ENCODE measurements around the gene COL11A2. TPM values are rescaled to one million over a fixed set of nuclear protein-coding genes. Genes with fewer than 3 reads are reported as not detected.

Gene COL11A2
- total and polyA plus RNA-seq, 12 donors, result 0.52 to 8.7 (median 0.94) TPM

DNA sequence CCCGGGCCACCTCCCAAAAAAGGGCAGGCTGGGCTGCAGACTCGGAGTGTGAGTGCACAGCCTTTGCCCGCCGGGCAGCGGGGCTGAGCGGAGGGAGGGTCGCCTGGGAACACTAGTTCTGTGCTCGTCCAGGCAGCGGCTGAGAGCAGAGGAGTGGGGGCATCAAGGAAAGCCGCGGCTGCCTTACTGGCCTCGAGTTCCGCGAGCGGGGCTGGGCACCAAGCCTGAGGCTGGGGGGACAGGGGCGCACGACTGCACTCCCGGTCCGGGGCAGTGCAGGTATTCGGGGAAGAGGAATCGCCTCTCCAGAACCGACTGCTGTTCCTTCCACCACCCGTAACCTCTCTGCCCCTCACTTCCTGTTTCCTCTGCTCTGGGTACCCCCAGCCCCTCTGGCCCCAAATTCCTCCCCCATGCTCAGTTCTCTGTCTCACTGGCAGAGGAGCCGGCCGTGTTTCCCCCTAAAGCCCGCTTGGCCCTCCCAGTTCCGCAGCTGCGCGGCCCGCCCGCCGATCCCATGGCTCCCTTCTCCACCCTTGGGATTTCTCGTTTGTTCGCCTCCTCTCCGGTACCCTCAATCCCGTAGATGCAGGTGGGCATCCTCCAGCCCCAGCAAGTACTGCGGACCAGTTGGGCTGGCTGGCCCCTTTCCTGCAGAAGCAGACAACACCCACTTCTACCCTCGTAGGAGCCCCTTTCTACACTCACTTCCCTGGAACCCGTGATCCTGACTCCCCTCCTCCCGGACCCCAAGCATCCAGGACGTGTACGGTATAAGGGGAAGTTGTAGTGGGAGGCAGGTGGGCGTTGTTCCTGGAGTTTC lies 21.1 kb upstream of the COL11A2 start:
- Histone ChIP-seq H3K27me3 (peaks cover 0 to 16% (median 0%) of the 10 kb centered on the region in 7 donors), H3K36me3 (peaks cover 0 to 31% (median 11%) of the 10 kb centered on the region in 9 donors), H3K4me1 (peaks cover 2 to 35% (median 21%) of the 10 kb centered on the region in 9 donors), H3K9me3 (no peaks in the 10 kb centered on the region), H3K27ac (peak overlapping the region in 8 of 10 donors; percentile 13 to 72 (median 32)), H3K4me3 (peak overlapping the region; percentile 37 to 70 (median 55))
- ATAC-seq (peak; percentile 35 to 79 (median 58)), DNase-seq (no peak)
- intact Hi-C loops (cut with DNase I), result loop anchor here in 1 of 10 donors (5.0 kb wide), 1 partner anchor 34 kb away; no protein-coding TSS in a partner anchor
- TF ChIP-seq CTCF (IDR thresholded peaks at IDR 0.05), result no peak
- WGBS, 2 donors, result 0 to 1% methylated on average over 43 of the region's 43 CpGs

GRCh38 chr6:33212857-33213165 lies 20.5 kb upstream of the COL11A2 start:
- no peak for TF ChIP-seq CTCF (IDR thresholded peaks at IDR 0.05)
- Histone ChIP-seq H3K27ac (peak overlapping the region in 6 of 10 donors; percentile 13 to 72 (median 50)), H3K4me3 (peak overlapping the region; percentile 37 to 70 (median 55)), H3K27me3 (peaks cover 0 to 16% (median 0%) of the 10 kb centered on the region in 7 donors), H3K4me1 (peaks cover 2 to 35% (median 21%) of the 10 kb centered on the region in 9 donors), H3K36me3 (peaks cover 0 to 31% (median 11%) of the 10 kb centered on the region in 9 donors), H3K9me3 (no peaks in the 10 kb centered on the region)
- ATAC-seq, result no peak
- intact Hi-C loops (cut with DNase I), result loop anchor here in 1 of 10 donors (5.0 kb wide), 1 partner anchor 34 kb away; no protein-coding TSS in a partner anchor
- WGBS, 2 donors, result 3 to 5% methylated on average over 6 of the region's 6 CpGs
- DNase-seq, result no peak

DNA sequence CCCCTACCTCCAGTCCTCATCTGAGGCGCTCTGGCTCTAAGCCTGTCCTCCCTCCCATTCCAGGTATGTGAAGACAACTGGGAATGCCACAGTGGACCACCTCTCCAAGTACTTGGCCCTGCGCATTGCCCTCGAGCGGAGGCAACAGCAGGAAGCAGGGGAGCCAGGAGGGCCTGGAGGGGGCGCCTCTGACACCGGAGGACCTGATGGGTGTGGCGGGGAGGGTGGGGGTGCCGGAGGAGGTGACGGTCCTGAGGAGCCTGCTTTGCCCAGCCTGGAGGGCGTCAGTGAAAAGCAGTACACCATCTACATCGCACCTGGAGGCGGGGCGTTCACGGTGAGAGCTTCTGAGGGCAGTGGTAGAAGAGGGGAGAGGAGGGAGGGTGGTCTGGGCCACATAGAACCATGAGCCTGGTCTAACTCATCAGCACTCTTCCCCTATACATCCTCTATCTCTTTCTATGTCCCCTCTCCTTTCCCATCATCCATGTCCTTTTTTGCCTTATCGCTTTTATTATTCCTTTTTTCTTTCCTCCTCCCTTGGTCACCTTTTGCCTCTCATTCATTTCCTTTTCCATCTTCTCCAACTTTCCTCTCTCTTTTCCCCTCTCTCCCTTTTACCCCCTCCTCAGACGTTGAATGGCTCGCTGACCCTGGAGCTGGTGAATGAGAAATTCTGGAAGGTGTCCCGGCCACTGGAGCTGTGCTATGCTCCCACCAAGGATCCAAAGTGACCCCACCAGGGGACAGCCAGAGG lies 19.6 kb upstream of the COL11A2 start:
- Histone ChIP-seq H3K27ac (no peak overlapping the region), H3K9me3 (no peaks in the 10 kb centered on the region), H3K4me3 (no peak overlapping the region), H3K27me3 (peaks cover 0 to 16% (median 0%) of the 10 kb centered on the region in 7 donors), H3K4me1 (peaks cover 6 to 45% (median 25%) of the 10 kb centered on the region in 9 donors), H3K36me3 (peaks cover 0 to 31% (median 11%) of the 10 kb centered on the region in 9 donors)
- 83 to 87% methylated on average over 18 of the region's 18 CpGs for WGBS, 2 donors
- intact Hi-C loops (cut with DNase I), result loop anchor here in 1 of 10 donors (5.0 kb wide), 1 partner anchor 35 kb away; no protein-coding TSS in a partner anchor
- no peak for TF ChIP-seq CTCF (IDR thresholded peaks at IDR 0.05)
- ATAC-seq (no peak), DNase-seq (no peak)

DNA sequence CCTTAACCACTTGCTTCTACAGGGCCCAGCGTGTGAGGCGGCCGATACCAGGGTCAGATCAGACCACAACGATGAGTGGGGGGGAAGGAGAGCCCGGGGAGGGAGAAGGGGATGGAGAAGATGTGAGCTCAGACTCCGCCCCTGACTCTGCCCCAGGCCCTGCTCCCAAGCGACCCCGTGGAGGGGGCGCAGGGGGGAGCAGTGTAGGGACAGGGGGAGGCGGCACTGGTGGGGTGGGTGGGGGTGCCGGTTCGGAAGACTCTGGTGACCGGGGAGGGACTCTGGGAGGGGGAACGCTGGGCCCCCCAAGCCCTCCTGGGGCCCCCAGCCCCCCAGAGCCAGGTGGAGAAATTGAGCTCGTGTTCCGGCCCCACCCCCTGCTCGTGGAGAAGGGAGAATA lies 18.9 kb upstream of the COL11A2 start:
- peaks cover 0 to 31% (median 11%) of the 10 kb centered on the region in 9 donors for H3K36me3 ChIP-seq
- peaks cover 6 to 45% (median 25%) of the 10 kb centered on the region in 9 donors for H3K4me1 ChIP-seq
- no peaks in the 10 kb centered on the region for H3K9me3 ChIP-seq
- H3K27me3 ChIP-seq, result peaks cover 0 to 16% (median 0%) of the 10 kb centered on the region in 7 donors
- no peak overlapping the region for H3K4me3 ChIP-seq
- 83 to 88% methylated on average over 15 to 17 of the region's 17 CpGs for WGBS, 2 donors
- no peak overlapping the region for H3K27ac ChIP-seq
- DNase-seq (no peak), ATAC-seq (no peak)
- TF ChIP-seq CTCF (IDR thresholded peaks at IDR 0.05), result no peak
- intact Hi-C loops (cut with DNase I), result loop anchor here in 1 of 10 donors (5.0 kb wide), 1 partner anchor 36 kb away; no protein-coding TSS in a partner anchor
